Bronchial epithelial cell (primary cell): ENCODE measurements around the gene EPB41. TPM values are rescaled to one million over a fixed set of nuclear protein-coding genes. Genes with fewer than 3 reads are reported as not detected.

Experiments used
- DNase-seq: peaks from one replicate; pipeline ENCODE4 v3.0.0-alpha.2; 2010; ENCODE audit warnings: low read depth
- FAIRE-seq: peaks from 2 replicates; lab custom pipeline; 2011; peaks lifted over from hg19 to GRCh38; lab: Jason Lieb, UNC
- H3K27me3 ChIP-seq: 2 replicates; pipeline ENCODE4 v1.5.1; 2011; ENCODE audit warnings: low read length; ENCODE audit not compliant: control insufficient read depth, insufficient read depth
- H3K36me3 ChIP-seq: 2 replicates; pipeline ENCODE4 v1.5.1; 2011; ENCODE audit warnings: low read length; ENCODE audit not compliant: control insufficient read depth, insufficient read depth
- H3K4me3 ChIP-seq: 2 replicates; pipeline ENCODE4 v1.5.1; 2011; ENCODE audit warnings: mild to moderate bottlenecking, low read depth, low read length, control low read depth
- total RNA-seq: library from RNA; depleted of rRNA; stranded (reverse); fragments of >200 nt; gene quantifications from 2 replicates; pipeline ENCODE4 v1.2.1, GENCODE V29; 2014
- TF ChIP-seq, protein P1 (sequence below): IDR thresholded peaks from 2 replicates; pipeline ENCODE4 v1.5.1; 2011; ENCODE audit warnings: mild to moderate bottlenecking, moderate library complexity, low read length, control low read depth, inconsistent platforms; ENCODE audit not compliant: insufficient read depth, severe bottlenecking

Gene EPB41
- total RNA-seq, 1 donor from 2014 or later: 21.6 TPM

DNA sequence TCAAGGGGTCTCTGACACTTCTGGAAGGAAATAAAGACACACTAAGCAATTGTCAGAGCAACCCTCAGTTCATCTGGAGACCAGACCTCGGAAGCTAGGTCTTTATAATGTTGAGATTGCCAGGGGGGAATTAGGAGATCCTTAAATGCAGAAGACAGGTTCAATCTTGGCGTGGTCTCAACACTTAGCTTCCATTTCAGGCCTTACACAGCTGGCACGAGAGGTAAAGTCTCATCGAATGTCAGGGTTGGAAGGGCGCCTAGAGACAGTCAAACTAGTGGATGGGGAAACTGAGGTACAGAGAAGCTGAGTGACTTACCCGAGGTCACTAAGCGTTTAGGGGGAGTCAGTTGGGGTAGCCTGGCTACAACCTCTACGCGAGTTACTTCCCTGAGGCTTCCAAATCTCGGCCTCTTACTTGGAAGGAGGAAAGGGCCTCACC, 562 bp upstream of the EPB41 start:
- peak overlapping the region; percentile 56 for H3K4me3 ChIP-seq
- FAIRE-seq (no peak), DNase-seq (no peak)
- TF ChIP-seq, protein P1, sequence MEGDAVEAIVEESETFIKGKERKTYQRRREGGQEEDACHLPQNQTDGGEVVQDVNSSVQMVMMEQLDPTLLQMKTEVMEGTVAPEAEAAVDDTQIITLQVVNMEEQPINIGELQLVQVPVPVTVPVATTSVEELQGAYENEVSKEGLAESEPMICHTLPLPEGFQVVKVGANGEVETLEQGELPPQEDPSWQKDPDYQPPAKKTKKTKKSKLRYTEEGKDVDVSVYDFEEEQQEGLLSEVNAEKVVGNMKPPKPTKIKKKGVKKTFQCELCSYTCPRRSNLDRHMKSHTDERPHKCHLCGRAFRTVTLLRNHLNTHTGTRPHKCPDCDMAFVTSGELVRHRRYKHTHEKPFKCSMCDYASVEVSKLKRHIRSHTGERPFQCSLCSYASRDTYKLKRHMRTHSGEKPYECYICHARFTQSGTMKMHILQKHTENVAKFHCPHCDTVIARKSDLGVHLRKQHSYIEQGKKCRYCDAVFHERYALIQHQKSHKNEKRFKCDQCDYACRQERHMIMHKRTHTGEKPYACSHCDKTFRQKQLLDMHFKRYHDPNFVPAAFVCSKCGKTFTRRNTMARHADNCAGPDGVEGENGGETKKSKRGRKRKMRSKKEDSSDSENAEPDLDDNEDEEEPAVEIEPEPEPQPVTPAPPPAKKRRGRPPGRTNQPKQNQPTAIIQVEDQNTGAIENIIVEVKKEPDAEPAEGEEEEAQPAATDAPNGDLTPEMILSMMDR: no peak
- no peaks in the 10 kb centered on the region for H3K27me3 ChIP-seq
- H3K36me3 ChIP-seq: no peaks in the 10 kb centered on the region

DNA sequence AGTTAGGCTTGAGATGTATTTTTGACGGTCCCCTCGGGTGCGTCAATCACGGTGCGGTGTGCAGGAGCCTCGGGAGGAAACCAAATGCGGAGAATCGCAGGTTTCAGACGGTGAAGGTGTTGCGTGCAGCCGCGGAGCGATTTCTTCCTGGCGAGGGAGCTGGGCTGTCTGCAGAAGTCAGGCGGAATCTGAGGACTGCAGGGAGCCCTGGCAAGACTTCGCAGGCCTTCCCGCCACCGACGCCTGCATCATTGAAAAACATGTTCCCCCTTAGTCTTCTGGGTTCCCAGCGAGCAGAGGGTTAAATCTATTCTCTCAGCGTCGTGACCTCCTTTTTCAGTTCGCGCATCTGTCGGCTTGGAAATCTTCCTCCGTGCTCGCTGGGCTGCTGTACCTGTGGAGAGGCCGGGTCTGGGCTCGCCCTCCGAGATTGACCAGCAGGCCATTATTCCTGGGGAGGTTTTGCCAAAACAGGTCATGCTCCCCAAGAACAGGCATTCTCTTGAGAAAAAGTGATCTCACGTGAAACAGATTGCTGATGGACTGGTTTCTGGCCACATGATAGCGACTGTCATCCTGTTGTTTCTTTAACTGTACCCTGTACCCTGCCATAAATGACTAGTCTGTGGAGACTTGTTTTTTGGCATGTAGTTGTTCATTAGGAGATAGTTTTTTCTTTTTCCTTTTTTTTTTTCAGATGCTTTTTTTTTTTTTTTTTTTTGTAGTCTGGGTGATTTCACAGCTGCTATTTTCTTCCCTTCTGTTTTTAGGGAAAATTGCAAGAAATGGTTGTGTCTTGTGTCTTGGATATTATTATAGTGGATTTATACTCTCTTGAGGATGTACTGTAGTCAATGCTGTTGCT, 894 bp downstream of the EPB41 start:
- Histone ChIP-seq H3K36me3 (no peaks in the 10 kb centered on the region), H3K27me3 (no peaks in the 10 kb centered on the region), H3K4me3 (peak overlapping the region; percentile 56)
- FAIRE-seq (no peak), DNase-seq (peak; percentile 37)
- TF ChIP-seq, protein P1: no peak

DNA sequence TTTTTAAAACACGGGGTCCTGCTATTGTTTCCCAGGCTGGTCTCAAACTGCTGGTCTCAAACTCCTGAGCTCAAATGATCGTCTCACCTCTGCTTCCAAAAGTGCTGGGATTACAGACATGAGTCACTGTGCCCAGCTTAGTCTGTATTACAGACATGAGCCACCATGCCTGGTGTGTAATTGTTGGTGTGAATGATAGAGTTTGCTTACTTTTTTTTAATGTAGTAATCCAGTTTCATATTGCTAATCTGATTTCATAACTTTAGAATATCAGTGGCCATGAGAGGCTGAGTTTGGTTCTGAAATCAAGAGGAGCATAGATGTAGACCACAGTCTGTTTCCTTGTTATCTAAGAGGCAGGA, 3.4 kb downstream of the EPB41 start:
- Histone ChIP-seq H3K4me3 (no peak overlapping the region), H3K36me3 (no peaks in the 10 kb centered on the region), H3K27me3 (no peaks in the 10 kb centered on the region)
- TF ChIP-seq, protein P1: no peak
- FAIRE-seq (no peak), DNase-seq (peak; percentile 58)

DNA sequence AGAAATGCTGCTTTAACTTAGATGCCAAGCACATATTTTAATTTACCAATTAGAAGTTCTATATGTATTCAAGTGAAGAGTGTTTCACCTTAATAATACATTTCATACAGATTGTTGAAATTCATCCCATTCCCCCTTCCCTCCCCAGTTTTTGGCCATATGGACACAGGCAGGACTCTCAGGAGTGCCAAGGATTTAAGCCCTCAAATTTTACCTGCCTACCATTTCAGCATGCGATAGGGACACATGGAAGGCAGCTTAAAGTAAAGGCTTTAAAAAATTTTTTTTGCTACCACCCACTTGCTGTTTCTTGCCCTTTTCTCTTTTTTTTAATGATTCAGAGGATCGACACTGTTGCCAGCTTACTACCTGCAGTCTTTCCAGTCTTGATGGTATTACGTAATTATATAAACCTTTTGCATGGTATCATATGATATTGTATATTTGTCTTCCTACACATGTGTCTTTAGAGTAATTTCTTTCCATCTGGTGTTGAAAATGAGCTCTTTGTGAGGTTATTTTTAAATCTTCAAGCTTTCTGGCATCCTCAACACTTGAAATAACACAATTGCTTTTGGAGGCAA, 7.0 kb downstream of the EPB41 start:
- FAIRE-seq (no peak), DNase-seq (peak; percentile 61)
- H3K36me3 ChIP-seq: no peaks in the 10 kb centered on the region
- no peaks in the 10 kb centered on the region for H3K27me3 ChIP-seq
- H3K4me3 ChIP-seq: no peak overlapping the region
- TF ChIP-seq, protein P1: no peak

DNA sequence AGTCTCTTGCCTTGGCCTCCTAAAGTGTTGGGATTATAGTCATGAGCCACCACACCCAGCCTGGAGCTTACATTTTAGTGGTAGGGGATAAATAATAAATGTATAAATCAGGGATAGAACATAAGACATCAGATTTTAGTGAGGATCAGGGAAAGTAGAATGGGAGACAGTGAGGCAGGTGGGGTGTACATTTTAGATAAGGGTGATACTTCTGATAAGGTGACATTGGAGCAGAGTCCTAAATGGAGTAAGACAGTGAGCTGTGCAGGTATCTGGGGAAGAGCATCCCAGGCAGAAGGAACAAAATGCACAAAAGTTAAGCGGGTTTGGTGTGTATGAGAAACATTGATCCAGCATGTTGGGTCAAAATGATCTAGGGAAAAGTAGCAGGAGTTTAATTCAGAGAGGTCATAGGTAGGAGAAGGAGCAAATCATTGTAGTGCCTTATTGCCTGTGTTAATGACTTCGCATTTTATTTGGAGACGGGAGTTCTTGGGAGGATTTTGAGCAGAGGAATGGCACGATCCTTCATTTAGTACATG, 11.1 kb downstream of the EPB41 start:
- H3K36me3 ChIP-seq: no peaks in the 10 kb centered on the region
- TF ChIP-seq, protein P1: no peak
- no peak overlapping the region for H3K4me3 ChIP-seq
- H3K27me3 ChIP-seq: no peaks in the 10 kb centered on the region
- DNase-seq (no peak), FAIRE-seq (no peak)
